H1 (cell line): ENCODE results near the gene BSG. TPM values are rescaled to one million over a fixed set of nuclear protein-coding genes. Genes with fewer than 3 reads are reported as not detected.

Experiments used
- CTCF ChIA-PET: fragments of 300-600 bp; sonication (Branson Sonifier 250); formaldehyde crosslinking; loops from one replicate; lab custom pipeline; 2021; ENCODE audit not compliant: partially characterized antibody; lab: Charles Lee
- POLR2A ChIA-PET: fragments of 300-600 bp; sonication (Branson Sonifier 250); formaldehyde crosslinking; loops from one replicate; lab custom pipeline; 2021; ENCODE audit warnings: inconsistent platforms; ENCODE audit not compliant: partially characterized antibody; lab: Charles Lee
- DNase-seq, 2 experiments: peaks; one replicate each; pipeline versions ENCODE4 v3.0.0 to v3.0.0-alpha.2; 2010 to 2022; ENCODE audit warnings: low spot score in 2 of 2, low read depth in 1 of 2, mixed read lengths in 1 of 2
- FAIRE-seq: peaks from 2 replicates; lab custom pipeline; 2011; peaks lifted over from hg19 to GRCh38; lab: Jason Lieb, UNC
- H2AFZ ChIP-seq: 2 replicates; pipeline ENCODE4 v1.8.1; 2012; ENCODE audit warnings: low read length, inconsistent platforms
- H2AK5ac ChIP-seq: 2 replicates; pipeline ENCODE4 v1.6.1; 2013; ENCODE audit warnings: low read depth, low read length
- H2BK120ac ChIP-seq: replicated peaks from 2 replicates; pipeline ENCODE3; 2013; ENCODE audit warnings: low read depth, low read length, inconsistent platforms
- H2BK12ac ChIP-seq: 2 replicates; pipeline ENCODE4 v1.6.1; 2013; ENCODE audit warnings: low read depth, low read length
- H2BK15ac ChIP-seq: 2 replicates; pipeline ENCODE4 v1.6.1; 2013; ENCODE audit warnings: low read length
- H2BK20ac ChIP-seq: 2 replicates; pipeline ENCODE4 v1.6.1; 2013; ENCODE audit warnings: low read length
- H2BK5ac ChIP-seq: 2 replicates; pipeline ENCODE4 v1.6.1; 2013; ENCODE audit warnings: low read depth, low read length
- H3K14ac ChIP-seq: 2 replicates; pipeline ENCODE4 v1.6.1; 2013; ENCODE audit warnings: inconsistent platforms; ENCODE audit not compliant: insufficient read length
- H3K18ac ChIP-seq: 2 replicates; pipeline ENCODE4 v1.6.1; 2013; ENCODE audit warnings: low read length; ENCODE audit errors: extremely low read depth
- H3K23ac ChIP-seq: 2 replicates; pipeline ENCODE4 v1.6.1; 2013; ENCODE audit warnings: inconsistent platforms; ENCODE audit not compliant: insufficient read length
- H3K23me2 ChIP-seq: 2 replicates; pipeline ENCODE4 v1.6.1; 2013; ENCODE audit warnings: low read depth, low read length
- H3K27ac ChIP-seq: 2 replicates; pipeline ENCODE4 v1.6.1; 2011; ENCODE audit warnings: low read depth, low read length, inconsistent platforms
- H3K27me3 ChIP-seq, 4 experiments: replicated peaks in 1 of 4; 1 replicate in 1 of 4; 2 replicates in 3 of 4; pipeline versions ENCODE4 v1.6.1 to v1.8.1; 2011 to 2013; ENCODE audit warnings: low read length in 3 of 4, mild to moderate bottlenecking in 3 of 4, inconsistent platforms in 2 of 4, mixed read lengths in 2 of 4, moderate library complexity in 1 of 4; ENCODE audit not compliant: control insufficient read depth in 3 of 4, insufficient read depth in 3 of 4; ENCODE audit errors: extremely low read depth in 1 of 4
- H3K36me3 ChIP-seq, 4 experiments: 2 replicates each; pipeline versions ENCODE4 v1.6.1 to v1.8.1; 2011 to 2013; ENCODE audit warnings: mild to moderate bottlenecking in 4 of 4, low read length in 3 of 4, moderate library complexity in 2 of 4, control low read depth in 1 of 4, inconsistent platforms in 1 of 4; ENCODE audit not compliant: insufficient read depth in 4 of 4, control insufficient read depth in 2 of 4
- H3K4ac ChIP-seq: replicated peaks from 2 replicates; pipeline ENCODE3; 2013; ENCODE audit warnings: low read length, low read depth, mixed read lengths, inconsistent platforms; ENCODE audit not compliant: insufficient read length
- H3K4me1 ChIP-seq, 4 experiments: replicated peaks in 1 of 4; 1 replicate in 1 of 4; 2 replicates in 3 of 4; pipeline versions ENCODE4 v1.6.1 to v1.8.1; 2011 to 2013; ENCODE audit warnings: low read length in 3 of 4, inconsistent platforms in 2 of 4, mixed read lengths in 1 of 4; ENCODE audit not compliant: insufficient read depth in 4 of 4, control insufficient read depth in 3 of 4
- H3K4me2 ChIP-seq, 2 experiments: 2 replicates each; pipeline versions ENCODE4 v1.6.1 to v1.8.1; 2011 to 2013; ENCODE audit warnings: low read depth in 2 of 2, low read length in 2 of 2, control low read depth in 1 of 2, inconsistent platforms in 1 of 2, mild to moderate bottlenecking in 1 of 2; ENCODE audit not compliant: insufficient read depth in 1 of 2
- H3K4me3 ChIP-seq, 4 experiments: fragments of 200-600, 300-600 bp in 1 of 4; sonication (generic), shearing (Covaris generic), sonication (Bioruptor Twin) in 1 of 4; 2 replicates each; pipeline versions ENCODE4 v1.5.1 to v1.8.1; 2011 to 2016; ENCODE audit warnings: low read length in 4 of 4, low read depth in 3 of 4, control low read depth in 2 of 4, inconsistent platforms in 2 of 4, mild to moderate bottlenecking in 2 of 4, mixed read lengths in 1 of 4, moderate library complexity in 1 of 4; ENCODE audit not compliant: insufficient read depth in 2 of 4; ENCODE audit errors: extremely low read depth in 1 of 4
- H3K56ac ChIP-seq: replicated peaks from 2 replicates; pipeline ENCODE3; 2013; ENCODE audit warnings: low read depth, mild to moderate bottlenecking, mixed read lengths, low read length, inconsistent platforms; ENCODE audit not compliant: insufficient read length
- H3K79me1 ChIP-seq: 2 replicates; pipeline ENCODE4 v1.6.1; 2013; ENCODE audit warnings: low read depth, low read length, control low read depth
- H3K79me2 ChIP-seq, 2 experiments: 2 replicates each; pipeline versions ENCODE4 v1.6.1 to v1.8.1; 2012 to 2013; ENCODE audit warnings: low read length in 2 of 2, mild to moderate bottlenecking in 2 of 2, inconsistent platforms in 1 of 2; ENCODE audit not compliant: insufficient read depth in 2 of 2, control insufficient read depth in 1 of 2
- H3K9ac ChIP-seq, 4 experiments: replicated peaks in 1 of 4; 1 replicate in 1 of 4; 2 replicates in 3 of 4; pipeline versions ENCODE4 v1.6.1 to v1.8.1; 2011 to 2013; ENCODE audit warnings: low read depth in 3 of 4, low read length in 3 of 4, control low read depth in 2 of 4, mild to moderate bottlenecking in 2 of 4, moderate library complexity in 2 of 4, inconsistent platforms in 1 of 4; ENCODE audit errors: extremely low read depth in 1 of 4
- H3K9me3 ChIP-seq, 2 experiments: 2 replicates each; pipeline versions ENCODE4 v1.6.1 to v1.8.1; 2012 to 2013; ENCODE audit warnings: mild to moderate bottlenecking in 2 of 2, moderate library complexity in 2 of 2, control low read depth in 1 of 2, inconsistent platforms in 1 of 2, low read depth in 1 of 2, low read length in 1 of 2, mixed read lengths in 1 of 2; ENCODE audit not compliant: insufficient read depth in 2 of 2
- H4K20me1 ChIP-seq, 2 experiments: replicated peaks in 1 of 2; 2 replicates each; pipeline versions ENCODE3 to v1.8.1; 2011 to 2013; ENCODE audit warnings: inconsistent platforms in 2 of 2, low read length in 2 of 2, mild to moderate bottlenecking in 1 of 2; ENCODE audit not compliant: insufficient read depth in 2 of 2, control insufficient read depth in 1 of 2
- H4K5ac ChIP-seq: 2 replicates; pipeline ENCODE4 v1.6.1; 2013; ENCODE audit warnings: low read length, low read depth, mixed read lengths, inconsistent platforms; ENCODE audit not compliant: insufficient read length
- H4K8ac ChIP-seq: 2 replicates; pipeline ENCODE4 v1.8.0; 2013; ENCODE audit warnings: mild to moderate bottlenecking, moderate library complexity, low read length, inconsistent platforms; ENCODE audit not compliant: insufficient read depth; ENCODE audit errors: extremely low read depth
- H4K91ac ChIP-seq: replicated peaks from 2 replicates; pipeline ENCODE3; 2013; ENCODE audit warnings: low read length, mixed read lengths, inconsistent platforms; ENCODE audit not compliant: insufficient read length
- KDM4A ChIP-seq: IDR thresholded peaks from one replicate; pipeline ENCODE4 v1.7.1; 2012; ENCODE audit warnings: low read depth, mild to moderate bottlenecking, moderate library complexity, low read length, inconsistent platforms; ENCODE audit not compliant: severe bottlenecking
- NANOG ChIP-seq: IDR thresholded peaks from 2 replicates; pipeline ENCODE4 v1.6.1; 2011; ENCODE audit warnings: low read length, low read depth, mild to moderate bottlenecking, inconsistent platforms; ENCODE audit not compliant: insufficient read depth, poor library complexity, severe bottlenecking
- SIX5 ChIP-seq: IDR thresholded peaks from 2 replicates; pipeline ENCODE4 v1.6.1; 2011; ENCODE audit warnings: mild to moderate bottlenecking, low read depth, low read length
- YY1 ChIP-seq: IDR thresholded peaks from 2 replicates; pipeline ENCODE4 v1.6.1; 2011; ENCODE audit warnings: low read depth, mild to moderate bottlenecking, low read length
- WGBS, 2 experiments: shearing (Covaris generic) in 1 of 2; methylation state at CpG; one replicate each; pipeline versions ENCODE4 v1.1.6 to v1.1.7; 2013 to 2015; ENCODE audit warnings: low lambda C conversion rate in 2 of 2, mixed read lengths in 2 of 2, inconsistent platforms in 1 of 2, low coverage in 1 of 2, missing lambda C conversion rate in 1 of 2; ENCODE audit not compliant: insufficient replicate concordance in 2 of 2, insufficient coverage in 1 of 2, insufficient read length in 1 of 2; ENCODE audit errors: extremely low coverage in 1 of 2, missing lambda C conversion rate in 1 of 2; 5-methylcytosine and 5-hydroxymethylcytosine counted together
- polyA plus RNA-seq, 7 experiments: library from polyadenylated mRNA; depleted of rRNA in 3 of 7; stranded (reverse) in 5 of 7; unstranded in 2 of 7; fragments of >200 nt in 5 of 7; fragments of 200-250 nt in 2 of 7; gene quantifications; 1 replicate in 5 of 7; 2 replicates in 1 of 7; 4 replicates in 1 of 7; pipeline versions ENCODE4 v1.2.1 to v1.2.3, GENCODE V29; 2011 to 2013; ENCODE audit warnings: missing spikeins in 2 of 7, mixed read lengths in 2 of 7
- total RNA-seq: library from RNA; stranded (reverse); fragmentation: NEBNext Ultra II Directional; extraction: Animal tissue kit (Norgen Biotek cat#: 25700); gene quantifications from 2 replicates; pipeline ENCODE4 v1.2.1, GENCODE V29; 2021
- TF ChIP-seq, protein P1 (sequence below): IDR thresholded peaks from 2 replicates; pipeline ENCODE4 v1.6.1; 2012; ENCODE audit warnings: inconsistent platforms

The BSG gene
- total and polyA plus RNA-seq, 2 of the 8 experiments (the other 6 are each of a cell fraction or from before 2014, with no cell fraction given) = 726 to 1,055 TPM

GRCh38 chr19:531753-532560, 40.4 kb upstream of the BSG start, which contains the start of gene CDC34:
TSS of gene CDC34 (plus strand) at chr19:531760. CDS start at chr19:531932, 172 bp downstream.
- Histone ChIP-seq H2AK5ac (no peak within 1 kb of the TSS), H3K4ac (no peak within 1 kb of the TSS), H2BK12ac (no peak within 1 kb of the TSS), H3K23me2 (peaks cover 5% of the 10 kb centered on the region; the same call in 1 of the 2 replicates), H2BK120ac (peak within 1 kb of the TSS; percentile 78), H3K4me2 (peak within 1 kb of the TSS; percentile 68 to 89), H3K18ac (peak within 1 kb of the TSS; percentile 96), H3K4me1 (peaks cover 0 to 10% (median 8%) of the 10 kb centered on the region in 4 experiments; a peak in 6 of 7 replicates), H3K4me3 (peak within 1 kb of the TSS; percentile 81 to 100 (median 84)), H2AFZ (peak within 1 kb of the TSS; percentile 87; the same call in 1 of the 2 replicates), H3K27ac (peak within 1 kb of the TSS; percentile 77; the same call in 1 of the 2 replicates), H3K14ac (no peak within 1 kb of the TSS), H3K27me3 (no peaks in the 10 kb centered on the region), H3K56ac (peak within 1 kb of the TSS; percentile 79), H2BK15ac (no peak within 1 kb of the TSS; the same call in 1 of the 2 replicates), H3K36me3 (peaks cover 8 to 14% (median 13%) of the 10 kb centered on the region in 4 experiments; a peak in 5 of 8 replicates), H4K8ac (peak within 1 kb of the TSS; percentile 95), H3K23ac (no peak within 1 kb of the TSS), H4K5ac (peak within 1 kb of the TSS; percentile 96), H4K20me1 (peaks cover 22 to 28% of the 10 kb centered on the region in 2 experiments), H2BK20ac (no peak within 1 kb of the TSS), H3K79me1 (peaks cover 18% of the 10 kb centered on the region), H3K9ac (peak within 1 kb of the TSS; percentile 80 to 94 (median 84)), H4K91ac (peak within 1 kb of the TSS; percentile 65), H3K9me3 (no peaks in the 10 kb centered on the region; a peak in 1 of 4 replicates), H2BK5ac (peak within 1 kb of the TSS; percentile 85; the same call in 1 of the 2 replicates), H3K79me2 (peaks cover 0 to 40% of the 10 kb centered on the region in 2 experiments; a peak in 2 of 4 replicates)
- TF ChIP-seq NANOG (no peak), SIX5 (no peak), YY1 (no peak), KDM4A (peak; percentile 52)
- TF ChIP-seq, protein P1, sequence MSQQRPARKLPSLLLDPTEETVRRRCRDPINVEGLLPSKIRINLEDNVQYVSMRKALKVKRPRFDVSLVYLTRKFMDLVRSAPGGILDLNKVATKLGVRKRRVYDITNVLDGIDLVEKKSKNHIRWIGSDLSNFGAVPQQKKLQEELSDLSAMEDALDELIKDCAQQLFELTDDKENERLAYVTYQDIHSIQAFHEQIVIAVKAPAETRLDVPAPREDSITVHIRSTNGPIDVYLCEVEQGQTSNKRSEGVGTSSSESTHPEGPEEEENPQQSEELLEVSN = no peak
- FAIRE-seq (no peak), DNase-seq (no peak)
- WGBS, 2 experiments = 3% methylated on average over 33 of the region's 84 CpGs; no CpG with 5 or more reads in 1 of the 2 experiments
- POLR2A ChIA-PET = interaction anchor here (0.7 to 5.1 kb wide), 22 partner anchors 7 to 267 kb away, joined by 3 to 43 read pairs (median 5); partner anchors contain the start of genes C2CD4C and GZMM
- CTCF ChIA-PET = interaction anchor here (0.7 to 2.6 kb wide), 16 partner anchors 8 to 224 kb away, joined by 3 to 26 read pairs (median 5); no protein-coding TSS in a partner anchor
